SK-N-SH (cell line): ENCODE data around the gene A2M. TPM values are rescaled to one million over a fixed set of nuclear protein-coding genes. Genes with fewer than 3 reads are reported as not detected.

Experiments
- CTCF ChIA-PET: fragments of 300-600, 350-600 bp; formaldehyde crosslinking; extraction: SDS; loops from one replicate; lab custom pipeline; 2021; lab: Yijun Ruan, JAX
- POLR2A ChIA-PET: fragments of 350-600 bp; sonication (Branson Sonifier 250); formaldehyde crosslinking; extraction: SDS; loops from one replicate; lab custom pipeline; 2020; ENCODE audit warnings: antibody characterized with exemption, inconsistent platforms; lab: Yijun Ruan, JAX
- DNase-seq: peaks from one replicate; pipeline ENCODE4 v3.0.0; 2012
- H2AFZ ChIP-seq: fragments of 200-600 bp; sonication (generic); 2 replicates; pipeline ENCODE4 v1.8.1; 2016; ENCODE audit warnings: antibody characterized with exemption, mild to moderate bottlenecking, low read depth
- H3F3A ChIP-seq: fragments of 200-600 bp; sonication (generic); replicated peaks from 2 replicates; pipeline ENCODE3; 2016; ENCODE audit warnings: antibody characterized with exemption, mild to moderate bottlenecking; ENCODE audit not compliant: insufficient read depth
- H3K27ac ChIP-seq, 2 experiments: fragments of 200-500 bp in 1 of 2; fragments of 200-600 bp in 1 of 2; sonication (Bioruptor generic) in 1 of 2; sonication (generic), shearing (Covaris generic) in 1 of 2; 2 replicates each; pipeline versions ENCODE4 v1.5.1 to v1.6.1; 2014 to 2016; ENCODE audit warnings: low read depth in 2 of 2, inconsistent platforms in 1 of 2, low read length in 1 of 2, mild to moderate bottlenecking in 1 of 2, mixed read lengths in 1 of 2
- H3K27me3 ChIP-seq: fragments of 200-600 bp; sonication (generic), shearing (Covaris generic); 2 replicates; pipeline ENCODE4 v1.6.1; 2016; ENCODE audit warnings: mixed run types; ENCODE audit not compliant: insufficient read depth
- H3K36me3 ChIP-seq, 2 experiments: fragments of 200-500 bp in 1 of 2; fragments of 200-600 bp in 1 of 2; sonication (Bioruptor generic) in 1 of 2; sonication (generic) in 1 of 2; replicated peaks in 1 of 2; 2 replicates each; pipeline versions ENCODE3 to v1.5.1; 2014 to 2016; ENCODE audit warnings: low read length in 1 of 2, mild to moderate bottlenecking in 1 of 2; ENCODE audit not compliant: insufficient read depth in 2 of 2, control insufficient read depth in 1 of 2
- H3K4me1 ChIP-seq, 2 experiments: fragments of 200-500 bp in 1 of 2; fragments of 200-600 bp in 1 of 2; sonication (Bioruptor generic) in 1 of 2; sonication (generic), shearing (Covaris generic) in 1 of 2; 2 replicates each; pipeline versions ENCODE4 v1.5.1 to v1.6.1; 2014 to 2016; ENCODE audit warnings: low read depth in 1 of 2, low read length in 1 of 2, mixed run types in 1 of 2; ENCODE audit not compliant: insufficient read depth in 2 of 2, control insufficient read depth in 1 of 2
- H3K4me2 ChIP-seq: fragments of 200-600 bp; sonication (generic), shearing (Covaris generic); 2 replicates; pipeline ENCODE4 v1.6.1; 2017; ENCODE audit warnings: mixed run types
- H3K4me3 ChIP-seq, 2 experiments: fragments of 200-500 bp in 1 of 2; fragments of 200-600 bp in 1 of 2; sonication (Bioruptor generic) in 1 of 2; sonication (generic), shearing (Covaris generic) in 1 of 2; 2 replicates each; pipeline versions ENCODE4 v1.5.1 to v1.8.1; 2014 to 2016; ENCODE audit warnings: low read depth in 2 of 2, inconsistent platforms in 1 of 2, low read length in 1 of 2, mild to moderate bottlenecking in 1 of 2, mixed read lengths in 1 of 2, moderate library complexity in 1 of 2
- H3K79me2 ChIP-seq: fragments of 200-600 bp; sonication (generic); 2 replicates; pipeline ENCODE4 v1.8.1; 2017; ENCODE audit warnings: mild to moderate bottlenecking; ENCODE audit not compliant: insufficient read depth
- H3K9ac ChIP-seq: fragments of 200-600 bp; sonication (generic); 2 replicates; pipeline ENCODE4 v1.6.1; 2017; ENCODE audit warnings: mixed run types
- H3K9me2 ChIP-seq: fragments of 200-600 bp; sonication (generic); 2 replicates; pipeline ENCODE4 v1.6.1; 2017; ENCODE audit warnings: mixed run types
- H3K9me3 ChIP-seq: fragments of 200-600 bp; sonication (generic); 2 replicates; pipeline ENCODE4 v1.6.1; 2017; ENCODE audit warnings: mixed run types, mild to moderate bottlenecking, moderate library complexity
- H4K20me1 ChIP-seq: fragments of 200-600 bp; sonication (generic); 2 replicates; pipeline ENCODE4 v1.6.1; 2017; ENCODE audit warnings: mild to moderate bottlenecking, mixed run types; ENCODE audit not compliant: insufficient read depth
- CHD2 ChIP-seq: fragments of 150-350 bp; IDR thresholded peaks from 2 replicates; pipeline ENCODE4 v1.6.1; 2018; ENCODE audit warnings: low read length; ENCODE audit not compliant: partially characterized antibody
- EZH2phosphoT487 ChIP-seq: fragments of 200-600 bp; sonication (generic); IDR thresholded peaks from 2 replicates; pipeline ENCODE4 v1.6.1; 2017; ENCODE audit warnings: low read depth, mixed run types, mild to moderate bottlenecking, antibody characterized with exemption, moderate library complexity, borderline replicate concordance
- FOXJ3 ChIP-seq: sonication (generic); formaldehyde crosslinking; IDR thresholded peaks from 2 replicates; pipeline ENCODE4 v1.5.1; 2020; ENCODE audit warnings: mild to moderate bottlenecking, missing genetic modification reagents
- GABPA ChIP-seq: IDR thresholded peaks from 2 replicates; pipeline ENCODE4 v1.4.0; 2012; ENCODE audit warnings: low read depth, mild to moderate bottlenecking
- GATA2 ChIP-seq: sonication (generic); formaldehyde crosslinking; IDR thresholded peaks from 2 replicates; pipeline ENCODE4 v1.5.0; 2020; ENCODE audit warnings: mild to moderate bottlenecking, missing genetic modification reagents
- JUND ChIP-seq: IDR thresholded peaks from 2 replicates; pipeline ENCODE4 v1.4.0; 2012
- MAX ChIP-seq: IDR thresholded peaks from 2 replicates; pipeline ENCODE4 v1.4.0; 2012; ENCODE audit warnings: low read depth
- POLR2AphosphoS5 ChIP-seq: IDR thresholded peaks from 2 replicates; pipeline ENCODE4 v1.6.1; 2012; ENCODE audit warnings: low read depth, low read length
- RAD21 ChIP-seq: IDR thresholded peaks from 2 replicates; pipeline ENCODE4 v1.6.1; 2012; ENCODE audit warnings: mild to moderate bottlenecking, low read length
- REST ChIP-seq: IDR thresholded peaks from 2 replicates; pipeline ENCODE4 v1.6.1; 2012; ENCODE audit warnings: mild to moderate bottlenecking, low read depth, low read length, moderate library complexity
- RFX5 ChIP-seq: IDR thresholded peaks from 2 replicates; pipeline ENCODE4 v1.6.1; 2012; ENCODE audit warnings: mild to moderate bottlenecking, improper control_type of control experiment, low read length
- SIN3A ChIP-seq: IDR thresholded peaks from 2 replicates; pipeline ENCODE4 v1.6.1; 2012; ENCODE audit warnings: low read depth, mild to moderate bottlenecking, low read length, moderate library complexity, borderline replicate concordance
- USF2 ChIP-seq: fragments of 150-350 bp; IDR thresholded peaks from 2 replicates; pipeline ENCODE4 v1.6.1; 2017; ENCODE audit warnings: antibody characterized with exemption, low read length, low read depth, borderline replicate concordance
- ZBTB33 ChIP-seq: IDR thresholded peaks from 2 replicates; pipeline ENCODE4 v1.4.0; 2012; ENCODE audit warnings: low read depth, borderline replicate concordance
- WGBS: methylation state at CpG from one replicate; pipeline ENCODE4 v1.1.6; 2017; ENCODE audit warnings: low lambda C conversion rate; 5-methylcytosine and 5-hydroxymethylcytosine counted together
- polyA plus RNA-seq, 3 experiments: library from polyadenylated mRNA; depleted of rRNA; stranded (reverse); fragments of >200 nt; gene quantifications; 2 replicates each; pipeline ENCODE4 v1.2.3, GENCODE V29; 2012

Gene A2M
- polyA plus RNA-seq, 1 of the 3 experiments (the other 2 are of a cell fraction): not detected

- ChIA-PET CTCF (no interaction called here), POLR2A (no interaction called here)
- H3K4me1 ChIP-seq: no peaks in the 10 kb centered on the region
- no peak overlapping the region for H3K4me2 ChIP-seq
- no peak overlapping the region for H3K27ac ChIP-seq
- TF ChIP-seq FOXJ3 (CRISPR knock-in tag) (no peak), SIN3A (no peak), RFX5 (no peak), MAX (no peak), REST (no peak), POLR2AphosphoS5 (no peak), GATA2 (CRISPR knock-in tag) (no peak), GABPA (no peak)
- WGBS: 57% methylated on average over 5 of the region's 5 CpGs
- no peaks in the 10 kb centered on the region for H3K27me3 ChIP-seq
- no peak overlapping the region for H2AFZ ChIP-seq
- H3K4me3 ChIP-seq: no peak overlapping the region
- no peaks in the 10 kb centered on the region for H3K9me3 ChIP-seq
- H3K9ac ChIP-seq: no peak overlapping the region
- H4K20me1 ChIP-seq: no peaks in the 10 kb centered on the region
- no peaks in the 10 kb centered on the region for H3F3A ChIP-seq
- H3K79me2 ChIP-seq: no peaks in the 10 kb centered on the region
- H3K36me3 ChIP-seq: no peaks in the 10 kb centered on the region
- DNase-seq: no peak
- H3K9me2 ChIP-seq: no peaks in the 10 kb centered on the region
Observed at GRCh38 chr12:9090220-9090619, 25.5 kb downstream of the A2M start.

- no peaks in the 10 kb centered on the region for H3K9me2 ChIP-seq
- no peaks in the 10 kb centered on the region for H3K79me2 ChIP-seq
- H3K36me3 ChIP-seq: no peaks in the 10 kb centered on the region
- no peaks in the 10 kb centered on the region for H3K27me3 ChIP-seq
- no peaks in the 10 kb centered on the region for H4K20me1 ChIP-seq
- H3F3A ChIP-seq: no peaks in the 10 kb centered on the region
- no peak overlapping the region for H3K4me3 ChIP-seq
- H3K9ac ChIP-seq: no peak overlapping the region
- DNase-seq: no peak
- ChIA-PET CTCF (no interaction called here), POLR2A (no interaction called here)
- H3K27ac ChIP-seq: no peak overlapping the region
- H2AFZ ChIP-seq: no peak overlapping the region
- H3K4me2 ChIP-seq: no peak overlapping the region
- H3K9me3 ChIP-seq: no peaks in the 10 kb centered on the region
- H3K4me1 ChIP-seq: no peaks in the 10 kb centered on the region
- TF ChIP-seq CHD2 (no peak), POLR2AphosphoS5 (no peak), JUND (no peak), RAD21 (no peak), EZH2phosphoT487 (no peak), GABPA (no peak), USF2 (no peak), ZBTB33 (no peak), REST (no peak)
Observed at GRCh38 chr12:9087087-9087835, 28.5 kb downstream of the A2M start.
